ENCODE results near the gene C12orf43.

C12orf43 gene

GRCh38 chr12:120981407-120981941 is 34.8 kb downstream of the C12orf43 start:
- ChIA-PET POLR2A (no interaction called here), CTCF (interaction anchor here (2.4 kb wide), 1 partner anchor 10 kb away, joined by 5 read pairs; no protein-coding TSS in a partner anchor)
- TF ChIP-seq ARNT (IDR thresholded peaks at IDR 0.05) (no peak), FOXK2 (IDR thresholded peaks at IDR 0.05) (no peak), CTBP1 (IDR thresholded peaks at IDR 0.05; ENCODE audit: borderline replicate concordance) (no peak), ZNF384 (IDR thresholded peaks at IDR 0.05) (no peak), LEF1 (IDR thresholded peaks at IDR 0.05; ENCODE audit: borderline replicate concordance) (no peak), HDGF (IDR thresholded peaks at IDR 0.05; ENCODE audit: borderline replicate concordance) (no peak), ELF4 (IDR thresholded peaks at IDR 0.05) (no peak), FOXM1 (IDR thresholded peaks at IDR 0.05; ENCODE audit: borderline replicate concordance) (no peak), FOXA1 (IDR thresholded peaks at IDR 0.05) (no peak), SP1 (IDR thresholded peaks at IDR 0.05) (no peak), NFRKB (IDR thresholded peaks at IDR 0.05) (no peak), PKNOX1 (IDR thresholded peaks at IDR 0.05) (no peak), SUZ12 (IDR thresholded peaks at IDR 0.05) (no peak), L3MBTL2 (conservative IDR thresholded peaks at IDR 0.05) (no peak), BHLHE40 (IDR thresholded peaks at IDR 0.05; ENCODE audit: borderline replicate concordance) (no peak)
- DNase-seq (ENCODE audit: extremely low spot score) = no peak

GRCh38 chr12:120980800-120981368 is 35.4 kb downstream of the C12orf43 start:
- DNase-seq (ENCODE audit: extremely low spot score) = no peak
- POLR2A ChIA-PET = no interaction called here
- TF ChIP-seq PKNOX1 (IDR thresholded peaks at IDR 0.05) (no peak), FOXK2 (IDR thresholded peaks at IDR 0.05) (no peak), NFRKB (IDR thresholded peaks at IDR 0.05) (no peak), LEF1 (IDR thresholded peaks at IDR 0.05; ENCODE audit: borderline replicate concordance) (no peak)
- CTCF ChIA-PET = interaction anchor here (0.6 to 2.4 kb wide), 2 partner anchors 9 to 76 kb away, joined by 5 to 9 read pairs; no protein-coding TSS in a partner anchor

GRCh38 chr12:120979862-120980696 is 36.2 kb downstream of the C12orf43 start:
- POLR2A ChIA-PET = no interaction called here
- no peak for TF ChIP-seq FOXA1 (IDR thresholded peaks at IDR 0.05)
- no peak for TF ChIP-seq L3MBTL2 (conservative IDR thresholded peaks at IDR 0.05)
- TF ChIP-seq TARDBP (IDR thresholded peaks at IDR 0.05) = no peak
- TF ChIP-seq HDGF (IDR thresholded peaks at IDR 0.05; ENCODE audit: borderline replicate concordance) = no peak
- TF ChIP-seq SUZ12 (IDR thresholded peaks at IDR 0.05) = no peak
- no peak for TF ChIP-seq BHLHE40 (IDR thresholded peaks at IDR 0.05; ENCODE audit: borderline replicate concordance)
- TF ChIP-seq ELF4 (IDR thresholded peaks at IDR 0.05) = no peak
- CTCF ChIA-PET = interaction anchor here (2.4 kb wide), 1 partner anchor 8 kb away, joined by 5 read pairs; no protein-coding TSS in a partner anchor
- DNase-seq (ENCODE audit: extremely low spot score) = no peak

GRCh38 chr12:120979220-120979861 is 36.9 kb downstream of the C12orf43 start:
- POLR2A ChIA-PET = no interaction called here
- TF ChIP-seq ELF4 (IDR thresholded peaks at IDR 0.05) (no peak), FOXM1 (IDR thresholded peaks at IDR 0.05; ENCODE audit: borderline replicate concordance) (no peak), LEF1 (IDR thresholded peaks at IDR 0.05; ENCODE audit: borderline replicate concordance) (no peak), TARDBP (IDR thresholded peaks at IDR 0.05) (no peak), PKNOX1 (IDR thresholded peaks at IDR 0.05) (no peak), NFRKB (IDR thresholded peaks at IDR 0.05) (no peak), SUZ12 (IDR thresholded peaks at IDR 0.05) (no peak), ZNF384 (IDR thresholded peaks at IDR 0.05) (no peak), L3MBTL2 (conservative IDR thresholded peaks at IDR 0.05) (no peak), FOXA1 (IDR thresholded peaks at IDR 0.05) (no peak), SP1 (IDR thresholded peaks at IDR 0.05) (no peak)
- CTCF ChIA-PET = no interaction called here
- no peak for DNase-seq (ENCODE audit: extremely low spot score)

GRCh38 chr12:120978296-120979219 is 37.7 kb downstream of the C12orf43 start, which contains the start of gene HNF1A:
TSS of gene HNF1A (plus strand) at chr12:120978543. CDS start at chr12:120978769, 226 bp downstream.
- ChIA-PET CTCF (interaction anchor here (0.9 to 1.0 kb wide), 2 partner anchors 27 to 35 kb away, joined by 3 to 4 read pairs; no protein-coding TSS in a partner anchor), POLR2A (no interaction called here)
- DNase-seq (ENCODE audit: extremely low spot score) = no peak
- TF ChIP-seq LEF1 (IDR thresholded peaks at IDR 0.05; ENCODE audit: borderline replicate concordance) (no peak), L3MBTL2 (conservative IDR thresholded peaks at IDR 0.05) (no peak), TARDBP (IDR thresholded peaks at IDR 0.05) (no peak), ARNT (IDR thresholded peaks at IDR 0.05) (no peak), CTBP1 (IDR thresholded peaks at IDR 0.05; ENCODE audit: borderline replicate concordance) (no peak), FOXM1 (IDR thresholded peaks at IDR 0.05; ENCODE audit: borderline replicate concordance) (no peak), SUZ12 (IDR thresholded peaks at IDR 0.05) (no peak), SP1 (IDR thresholded peaks at IDR 0.05) (no peak)

All from HEK293T (cell line).